GM12873 (cell line): Measurements from ENCODE around the gene TMED7.

Experiments
- CTCF ChIP-seq: IDR thresholded peaks from 2 replicates; pipeline ENCODE4 v1.5.1; 2012; ENCODE audit warnings: low read depth, mild to moderate bottlenecking, moderate library complexity, low read length, control low read depth; ENCODE audit not compliant: insufficient read depth; ENCODE audit errors: missing control alignments

TMED7 gene

GRCh38 chr5:115607935-115608334 lies 17.9 kb downstream of the TMED7 start:
- no peak for TF ChIP-seq CTCF

GRCh38 chr5:115605436-115605835 lies 20.4 kb downstream of the TMED7 start:
- no peak for TF ChIP-seq CTCF

- TF ChIP-seq CTCF = no peak
Observed at GRCh38 chr5:115602591-115603125, 23.2 kb downstream of the TMED7 start.

- TF ChIP-seq CTCF = peak; percentile 26
Observed at GRCh38 chr5:115601701-115602590, 23.9 kb downstream of the TMED7 start, which contains the start of gene TICAM2. Gene TICAM2, minus strand, starts transcription at chr5:115602479. Its CDS starts 21,223 bp downstream, at chr5:115581256.

- TF ChIP-seq CTCF = no peak
Observed at GRCh38 chr5:115600766-115601165, 25.1 kb downstream of the TMED7 start.

GRCh38 chr5:115599924-115600323 lies 25.9 kb downstream of the TMED7 start:
- no peak for TF ChIP-seq CTCF

GRCh38 chr5:115599502-115599901 lies 26.3 kb downstream of the TMED7 start:
- no peak for TF ChIP-seq CTCF
